GM18507 (cell line): ENCODE results near the gene IL20RA.

ENCODE experiments used
- DNase-seq: peaks from one replicate; pipeline ENCODE4 v3.0.0; 2011; ENCODE audit warnings: low read depth; ENCODE audit not compliant: insufficient read length; ENCODE audit errors: extremely low spot score
- FAIRE-seq: peaks from 2 replicates; lab custom pipeline; 2011; peaks lifted over from hg19 to GRCh38; lab: Jason Lieb, UNC

IL20RA gene

DNA sequence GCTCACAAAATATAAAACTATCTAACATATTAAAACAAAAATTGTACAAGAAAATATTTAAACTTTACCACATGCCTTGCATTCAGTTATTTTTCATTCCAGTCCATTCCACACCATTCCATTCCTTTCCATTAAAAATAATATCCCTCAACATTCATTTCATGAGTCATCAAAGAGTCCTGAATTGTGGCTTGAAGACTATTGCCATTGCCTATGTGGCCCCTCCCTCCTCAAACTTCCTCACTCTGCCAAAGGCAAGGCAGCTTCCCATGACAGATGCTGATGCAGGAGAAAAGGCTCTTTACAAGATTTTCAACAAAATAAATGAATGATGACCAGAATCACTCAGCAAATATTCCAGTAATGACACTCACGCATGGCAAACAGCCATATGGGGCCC is 31.7 kb downstream of the IL20RA start:
- no peak for DNase-seq
- FAIRE-seq, result no peak

DNA sequence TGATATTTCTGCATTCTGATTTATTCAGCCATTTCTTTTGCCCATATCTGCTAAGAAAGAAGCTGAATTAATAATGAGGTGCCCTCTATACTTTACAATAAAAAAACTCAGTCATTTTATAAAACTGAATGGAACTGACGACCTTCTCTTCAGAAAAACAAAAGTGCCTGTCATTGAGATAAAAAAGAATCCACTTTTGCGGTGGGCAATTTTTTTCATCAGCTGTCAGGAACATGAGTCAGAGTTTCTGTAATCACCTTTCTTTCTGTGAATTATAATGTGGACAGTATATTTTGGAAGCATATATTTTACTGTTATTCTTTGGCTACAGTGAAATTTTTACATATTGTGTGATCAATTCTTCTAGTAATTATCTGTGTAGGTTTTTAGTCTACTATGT is 33.4 kb downstream of the IL20RA start:
- FAIRE-seq, result no peak
- DNase-seq, result no peak

DNA sequence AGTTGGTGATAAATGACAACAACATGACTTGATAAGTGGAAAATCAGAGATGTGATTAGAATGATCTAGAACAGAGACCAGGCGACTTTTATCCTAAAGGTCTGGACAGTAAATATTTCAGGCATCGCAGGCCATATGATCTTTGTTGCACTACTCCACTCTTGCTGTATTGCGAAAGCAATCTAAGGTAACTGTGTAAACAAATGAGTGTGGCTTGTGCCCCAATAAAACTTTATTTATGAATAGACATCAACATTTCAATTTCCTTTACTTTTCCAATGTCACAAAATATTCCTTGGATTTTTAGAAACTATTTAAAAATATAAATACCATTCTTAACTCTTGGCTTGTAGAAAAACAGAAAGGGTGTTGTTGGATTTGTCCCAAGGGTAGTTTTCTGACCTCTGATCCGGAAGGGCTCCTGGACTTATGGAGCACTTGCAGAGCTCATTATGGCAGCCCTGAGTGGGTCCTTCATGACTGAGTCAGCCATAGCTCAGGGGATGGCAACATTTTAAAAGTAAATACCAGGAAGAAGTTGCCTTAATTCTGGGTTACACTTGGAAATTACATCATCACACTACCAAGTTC is 34.5 kb downstream of the IL20RA start:
- FAIRE-seq (no peak), DNase-seq (no peak)

DNA sequence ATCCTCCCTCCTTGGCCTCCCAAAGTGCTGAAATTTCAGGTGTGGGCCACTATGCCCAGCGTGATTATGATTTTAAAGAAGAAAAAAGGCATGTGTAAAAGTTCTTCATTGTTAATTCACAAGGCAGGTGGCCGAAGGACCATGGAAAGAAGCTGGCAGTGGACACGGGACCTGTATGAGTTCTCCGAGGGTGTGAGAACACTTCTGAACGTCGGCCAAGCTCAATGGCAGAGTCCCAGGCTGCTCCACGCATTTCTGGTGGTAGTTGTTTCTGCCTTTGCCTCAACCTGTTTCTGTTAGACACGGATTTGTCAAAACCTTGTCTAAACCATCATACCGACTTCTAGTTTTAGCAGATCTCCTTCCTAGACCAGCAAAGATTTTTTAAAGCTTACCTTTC is 36.6 kb downstream of the IL20RA start:
- FAIRE-seq, result no peak
- no peak for DNase-seq

DNA sequence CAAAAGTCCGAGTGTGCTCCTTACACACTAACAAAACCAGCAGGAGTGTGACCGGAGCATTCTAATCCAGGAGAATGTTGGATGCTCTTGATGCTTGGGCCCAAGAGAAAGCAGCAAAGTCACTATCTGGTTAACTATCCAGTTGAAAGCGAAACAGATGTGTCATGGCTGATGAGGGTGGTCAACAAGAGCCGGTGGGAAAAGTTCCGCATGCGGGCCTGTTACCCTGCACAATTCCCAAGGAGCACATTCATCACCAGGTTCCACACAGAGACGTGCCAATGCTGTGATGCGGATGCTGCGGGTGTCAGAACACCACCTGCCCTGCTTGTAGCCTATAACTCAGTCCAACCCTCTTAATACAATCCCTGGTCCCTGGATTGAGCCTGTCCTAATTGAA is 38.7 kb downstream of the IL20RA start:
- DNase-seq, result no peak
- FAIRE-seq, result no peak

DNA sequence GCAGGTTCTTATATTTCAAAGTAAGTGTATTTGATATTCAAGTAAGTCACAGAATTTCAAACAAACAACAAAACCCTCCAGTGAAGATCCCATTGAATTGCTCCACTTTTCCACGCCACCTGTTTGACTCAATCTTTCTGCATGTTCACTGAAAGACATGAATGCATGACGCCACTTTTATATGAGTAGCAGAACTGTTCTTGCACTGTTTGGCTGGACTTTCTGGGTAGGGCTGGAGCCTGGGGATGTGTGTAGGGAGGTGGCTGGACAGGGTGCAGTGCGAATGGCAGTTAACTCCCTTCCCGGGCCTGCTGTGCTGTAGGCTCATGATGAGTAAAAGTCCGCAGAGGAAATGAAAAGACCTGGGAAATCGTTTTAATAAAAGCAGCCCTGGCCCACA is 39.7 kb downstream of the IL20RA start:
- no peak for FAIRE-seq
- no peak for DNase-seq

DNA sequence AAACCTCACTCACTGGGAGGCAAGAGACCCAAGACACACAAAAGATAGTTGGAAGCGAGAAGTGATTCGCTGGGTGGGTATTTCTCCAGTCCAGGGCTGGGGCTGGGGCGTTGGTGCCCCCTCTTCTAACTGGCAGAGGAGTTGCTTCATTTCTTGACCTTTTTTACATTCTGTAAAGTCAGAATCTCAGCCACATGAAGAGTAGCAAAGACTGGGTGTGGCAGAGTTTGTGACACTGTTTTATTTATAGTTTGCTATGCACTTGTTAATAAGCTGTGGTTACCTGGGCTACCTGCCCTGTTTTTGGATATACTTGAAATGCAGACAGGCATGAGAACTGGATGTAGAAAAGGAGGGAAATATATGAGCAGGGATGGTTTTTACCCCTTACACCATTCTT is 42.3 kb downstream of the IL20RA start:
- FAIRE-seq (no peak), DNase-seq (no peak)

DNA sequence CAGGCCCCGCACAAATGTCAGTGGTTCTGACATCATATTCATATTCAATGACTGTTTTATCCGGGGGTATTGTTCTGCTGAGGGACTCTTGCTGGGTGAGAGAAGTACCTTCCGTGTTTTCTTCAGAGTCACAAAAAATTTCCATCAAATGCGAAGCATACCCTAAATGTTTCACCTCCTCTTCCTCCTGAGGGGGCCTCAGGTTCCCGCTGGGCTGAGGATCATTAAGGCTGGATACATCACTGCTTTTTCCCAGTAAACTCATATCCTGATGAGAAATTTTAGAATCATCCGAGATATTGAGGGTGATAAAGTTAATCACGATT is 42.8 kb downstream of the IL20RA start:
- no peak for DNase-seq
- no peak for FAIRE-seq

DNA sequence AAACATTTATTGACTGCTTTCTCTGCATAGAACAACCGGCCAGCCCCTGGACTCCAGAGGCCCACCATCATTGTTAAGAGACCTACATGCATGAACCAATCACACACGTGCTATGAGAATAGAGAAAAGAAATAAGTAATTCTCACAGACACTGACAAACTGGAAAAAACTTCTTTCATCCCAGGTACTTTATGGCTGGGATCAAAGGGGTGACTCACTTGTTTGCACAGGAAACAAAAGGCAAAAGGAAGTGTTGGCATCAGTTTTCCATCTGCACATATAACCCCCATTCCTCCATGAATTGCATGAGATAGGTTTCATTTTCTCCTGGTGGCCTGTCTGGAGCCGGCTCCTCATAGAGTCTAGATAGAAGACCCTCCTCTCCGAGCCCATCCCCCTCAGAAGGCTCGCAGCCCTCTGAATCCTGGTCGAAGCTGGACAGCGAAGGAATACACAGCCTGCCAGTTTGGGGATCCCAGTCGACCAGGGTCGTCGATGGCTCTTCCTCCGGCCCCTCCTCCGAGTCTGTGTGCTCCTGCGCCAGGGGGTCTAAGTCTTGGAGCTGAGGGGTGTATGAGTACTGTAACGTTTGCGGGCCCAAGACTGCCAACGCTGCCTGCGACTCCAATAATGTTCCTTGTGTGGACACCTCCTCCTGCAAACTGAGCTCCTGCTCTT is 43.3 kb downstream of the IL20RA start:
- DNase-seq (no peak), FAIRE-seq (no peak)

DNA sequence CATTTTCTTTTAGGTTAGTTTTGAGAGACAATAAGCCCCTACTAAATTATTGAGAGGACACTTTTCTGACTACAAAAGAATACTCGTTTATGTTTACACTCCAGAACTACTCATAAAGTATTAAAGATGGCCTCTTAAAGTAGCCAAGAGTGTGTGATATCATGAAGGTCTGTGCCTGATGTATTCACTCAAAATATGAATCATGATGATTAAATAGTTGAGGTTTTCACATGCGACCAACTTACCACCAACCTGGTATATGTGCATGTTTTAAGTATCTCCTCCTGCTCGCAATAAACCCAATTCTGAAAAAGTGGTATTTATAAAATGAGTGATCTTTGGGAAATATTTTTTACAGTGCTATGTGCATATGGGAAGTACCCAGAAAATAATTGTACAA is 43.9 kb downstream of the IL20RA start:
- no peak for FAIRE-seq
- DNase-seq, result no peak

DNA sequence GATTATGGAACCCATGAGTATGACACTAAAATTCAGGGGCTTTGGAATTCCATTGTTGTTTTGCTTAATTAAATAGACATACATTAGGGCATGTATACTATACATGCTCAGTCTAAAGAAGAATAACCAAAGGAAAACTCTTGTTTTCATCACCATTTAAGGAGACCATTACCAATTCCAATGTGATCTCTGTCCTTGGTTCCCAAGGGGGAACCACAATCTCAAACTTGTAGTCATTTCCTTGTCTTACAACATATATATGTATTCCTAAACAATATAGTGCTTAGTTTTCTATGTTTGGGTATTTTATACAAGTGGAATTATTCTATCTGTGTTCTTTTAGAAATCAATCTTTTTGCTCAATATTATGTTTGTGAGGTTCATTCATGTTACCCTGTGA is 49.2 kb downstream of the IL20RA start:
- no peak for FAIRE-seq
- DNase-seq, result no peak

DNA sequence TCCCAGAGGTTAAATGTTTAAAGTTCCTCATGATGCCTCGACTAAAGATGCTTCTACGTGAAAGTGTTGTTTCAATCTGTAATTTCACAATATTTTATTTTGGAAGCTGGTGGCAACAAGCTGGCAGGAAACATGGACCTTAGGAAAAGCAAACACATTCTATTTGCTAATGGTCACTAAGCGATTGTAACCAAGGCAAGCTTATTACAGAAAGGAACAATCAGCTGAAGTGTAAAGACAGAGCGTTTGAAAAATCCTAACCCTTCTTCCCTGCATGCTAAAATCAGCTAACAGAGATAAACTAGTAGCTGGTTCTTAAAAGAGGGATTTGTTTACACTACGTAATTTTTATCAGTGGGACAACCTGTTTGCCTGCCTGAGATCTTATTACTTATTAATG is 50.0 kb downstream of the IL20RA start:
- no peak for FAIRE-seq

DNA sequence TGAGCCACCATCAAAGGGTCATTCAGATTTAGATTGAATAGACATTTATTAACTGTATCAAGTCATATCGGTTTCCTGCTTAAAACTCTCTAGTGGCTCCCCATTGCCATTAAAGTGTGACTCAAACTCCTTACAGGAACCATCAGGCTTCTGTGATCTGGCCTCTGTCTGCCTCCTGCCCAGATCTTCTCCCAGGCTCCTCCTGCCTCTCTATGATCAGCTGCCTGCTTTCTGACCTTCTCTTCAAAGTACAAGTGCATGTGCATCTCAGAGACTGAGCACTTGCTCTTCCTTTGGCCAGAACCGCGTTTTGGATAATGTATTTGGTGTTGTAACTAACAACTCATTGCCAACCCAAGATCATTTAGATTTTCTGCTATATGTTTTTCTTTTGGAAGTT is 52.7 kb downstream of the IL20RA start:
- no peak for FAIRE-seq
- DNase-seq, result no peak

More for the DNA sequence above, 50.0 kb downstream of the IL20RA start:
- DNase-seq, result no peak

DNA sequence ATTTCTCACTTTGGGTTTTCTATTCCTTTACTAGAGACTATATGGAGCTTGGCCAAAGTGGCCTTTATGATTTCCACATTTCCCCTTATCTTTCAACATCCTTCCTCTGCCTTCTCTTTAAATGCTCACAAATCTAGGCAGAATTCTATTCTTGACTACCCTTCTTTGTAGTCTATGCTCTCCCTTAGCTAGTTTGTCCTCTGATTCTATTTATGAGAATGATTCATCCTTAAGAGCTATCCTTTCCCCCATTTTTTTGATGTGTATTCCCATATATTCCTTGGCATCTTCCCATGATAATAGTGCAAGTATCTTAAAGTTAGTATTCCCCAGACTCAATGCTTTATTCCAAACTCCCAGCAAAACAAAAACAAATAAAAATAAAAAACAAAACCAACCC is 53.1 kb downstream of the IL20RA start:
- no peak for DNase-seq
- FAIRE-seq, result no peak

DNA sequence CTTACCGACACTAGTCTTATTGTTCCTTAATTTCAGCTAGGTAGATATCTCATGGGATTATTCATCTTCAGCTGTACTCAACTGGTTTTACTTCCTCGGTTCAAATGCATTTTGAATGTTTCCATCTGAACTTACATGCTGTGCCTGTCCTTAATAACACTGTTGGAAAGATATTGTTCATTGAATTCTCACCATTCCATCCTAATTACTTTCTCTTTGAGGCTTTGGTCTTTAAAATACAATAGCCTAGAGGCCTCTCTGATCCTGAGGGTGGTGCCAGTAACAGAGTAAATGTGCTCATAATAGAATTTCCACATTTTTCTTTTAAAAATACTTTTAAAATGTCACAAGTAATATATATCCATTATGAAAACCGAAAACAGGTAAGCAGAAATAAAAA is 54.0 kb downstream of the IL20RA start:
- no peak for FAIRE-seq
- no peak for DNase-seq

DNA sequence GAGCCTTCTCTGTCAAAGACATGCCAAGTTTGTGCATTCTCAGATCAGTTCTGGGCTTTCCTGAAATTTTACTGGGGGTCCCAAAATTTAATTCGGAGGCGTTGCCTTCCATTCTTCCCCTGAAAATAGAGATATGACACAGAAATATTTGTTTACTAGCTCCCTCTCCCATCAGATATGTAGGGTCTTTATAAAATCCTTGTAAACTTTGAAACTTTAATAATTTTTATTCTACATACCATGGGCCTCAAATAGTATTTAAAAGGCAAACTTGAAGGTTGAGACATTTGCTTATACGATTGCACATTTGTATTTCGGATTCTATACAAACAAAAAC is 54.6 kb downstream of the IL20RA start:
- FAIRE-seq (no peak), DNase-seq (no peak)

DNA sequence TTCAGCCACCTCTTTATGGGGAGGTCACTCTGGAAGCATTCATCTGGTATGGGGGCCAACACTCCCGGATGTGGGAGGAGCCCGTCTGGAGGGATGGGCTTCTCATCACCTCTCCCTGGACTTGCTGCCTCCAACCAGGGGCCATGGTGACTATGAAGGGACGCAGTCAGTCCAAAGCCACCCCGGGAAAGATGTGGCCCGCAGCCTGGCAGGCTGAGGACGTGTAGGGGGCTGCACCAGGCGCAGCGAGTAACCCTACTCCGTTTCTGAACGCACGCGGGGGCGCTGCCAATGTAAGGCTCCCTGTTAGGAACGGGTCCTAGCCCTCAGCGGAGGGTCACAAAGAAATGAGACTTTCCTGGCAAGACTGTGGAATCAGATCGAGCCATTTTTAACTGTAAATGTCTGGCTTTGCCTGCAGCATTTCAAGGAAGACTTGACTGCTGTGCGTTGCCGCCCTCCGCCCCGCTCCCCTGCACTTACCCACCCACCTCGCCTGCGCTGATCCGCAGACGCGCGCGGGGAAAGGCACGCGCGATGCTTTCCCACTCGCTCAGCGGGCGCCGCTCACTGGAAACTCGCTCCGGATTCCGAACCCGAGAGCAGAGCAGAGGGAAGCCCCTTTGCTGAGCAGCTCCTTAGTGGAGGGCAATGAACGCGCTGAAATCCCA is 55.1 kb downstream of the IL20RA start:
- FAIRE-seq, result no peak
- no peak for DNase-seq

DNA sequence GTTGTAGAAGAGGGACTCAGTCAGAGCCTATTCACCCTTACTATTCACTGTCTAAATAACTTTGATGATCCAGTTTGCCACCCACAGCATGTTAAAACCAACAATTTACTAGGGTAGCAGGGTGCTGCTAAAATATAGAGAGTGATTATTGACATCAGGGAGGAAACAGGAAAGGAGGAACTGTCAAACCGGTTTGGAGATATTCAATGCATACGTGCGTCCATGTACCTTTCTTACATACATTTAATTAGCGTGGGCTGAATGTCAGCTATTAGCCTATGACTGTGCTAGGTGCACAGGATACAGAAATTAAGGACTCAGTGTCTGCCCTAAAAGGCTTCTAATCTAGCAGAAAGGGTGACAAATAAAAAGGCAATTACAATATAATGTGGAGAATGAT is 57.2 kb downstream of the IL20RA start:
- DNase-seq (no peak), FAIRE-seq (no peak)

DNA sequence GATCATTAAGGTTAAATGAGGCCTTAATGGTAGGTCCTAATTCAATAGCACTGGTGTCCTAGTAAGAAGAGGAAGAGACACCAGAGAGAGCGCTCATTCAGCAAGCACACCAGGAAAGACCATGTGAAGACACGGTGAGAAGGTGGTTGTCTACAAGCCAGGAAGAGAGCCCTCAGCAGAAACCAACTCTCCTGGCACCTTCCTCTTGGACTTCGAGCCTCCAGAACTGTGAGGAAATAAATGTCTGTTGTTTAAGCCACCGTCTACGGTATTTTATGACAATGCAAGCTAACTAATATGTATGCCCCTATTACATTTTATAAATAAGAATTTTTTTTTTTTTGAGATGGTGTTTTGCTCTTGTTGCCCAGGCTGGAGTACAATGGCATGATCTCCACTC is 59.3 kb downstream of the IL20RA start:
- DNase-seq (no peak), FAIRE-seq (no peak)

DNA sequence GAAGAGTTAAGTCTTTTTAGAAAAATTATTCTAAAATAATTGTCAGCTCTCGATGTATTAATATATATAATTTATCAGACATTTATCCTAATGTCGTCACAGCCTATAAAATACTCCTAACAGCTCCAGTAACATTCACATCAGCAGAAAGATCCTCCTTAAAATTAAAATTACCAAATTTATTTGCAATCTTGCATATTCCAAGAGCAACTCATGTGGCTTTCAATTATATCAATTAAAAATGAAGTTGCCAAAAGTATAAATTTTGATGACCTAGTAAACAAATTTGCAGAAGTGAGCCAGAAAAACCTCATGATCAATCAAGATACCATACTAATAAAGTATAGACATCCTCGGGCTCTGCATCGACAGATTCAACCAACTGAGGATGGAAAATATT is 60.2 kb downstream of the IL20RA start:
- no peak for FAIRE-seq

DNA sequence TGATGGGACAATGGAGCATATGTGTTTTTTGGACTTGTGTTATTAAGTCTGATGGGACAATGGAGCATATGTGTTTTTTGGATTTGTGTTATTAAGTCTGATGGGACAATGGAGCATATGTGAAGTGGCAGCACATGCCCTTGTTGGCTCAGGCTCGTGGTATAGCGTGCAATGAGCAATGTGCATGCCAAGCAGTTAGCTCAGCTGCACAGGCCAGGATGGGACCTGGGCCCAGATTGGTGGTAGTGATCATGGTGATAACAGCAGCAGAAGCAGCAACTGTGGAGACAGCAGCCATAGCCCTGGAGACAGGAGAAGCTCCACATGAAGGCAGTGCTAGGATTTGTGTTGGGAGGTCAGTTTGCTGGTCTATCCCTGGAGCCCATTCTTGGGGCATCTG is 61.1 kb downstream of the IL20RA start:
- DNase-seq, result no peak
- no peak for FAIRE-seq

More for the DNA sequence above, 60.2 kb downstream of the IL20RA start:
- DNase-seq, result no peak
